Loucy (cell line): ENCODE results near the gene BOC.

Source experiments
- CTCF ChIP-seq: fragments of 200-600 bp; sonication (generic); conservative IDR thresholded peaks from 2 replicates; pipeline ENCODE4 v1.5.1; 2014; ENCODE audit warnings: mild to moderate bottlenecking, antibody characterized with exemption, low read length
- EZH2phosphoT487 ChIP-seq: fragments of 200-600 bp; IDR thresholded peaks from 2 replicates; pipeline ENCODE4 v1.6.1; 2018; ENCODE audit warnings: antibody characterized with exemption, mild to moderate bottlenecking, moderate library complexity, borderline replicate concordance

GRCh38 chr3:113271594-113272384 is 60.4 kb downstream of the BOC start:
- no peak for TF ChIP-seq CTCF
- TF ChIP-seq EZH2phosphoT487 = no peak
